ELF-1 (cell line): ENCODE data around the gene PSMB3.

Experiments
- DNase-seq: peaks from one replicate; pipeline ENCODE4 v3.0.0-alpha.2; 2016; ENCODE audit warnings: low read depth, low spot score

The PSMB3 gene

GRCh38 chr17:38733982-38734973, 18.3 kb upstream of the PSMB3 start:
- peak; percentile 49 for DNase-seq

GRCh38 chr17:38735161-38735997, 17.2 kb upstream of the PSMB3 start:
- DNase-seq: peak; percentile 59

- DNase-seq: no peak
These were observed 14.4 kb upstream of the PSMB3 start for GRCh38 chr17:38738007-38738662.

GRCh38 chr17:38738686-38739085, 13.9 kb upstream of the PSMB3 start:
- DNase-seq: no peak

- DNase-seq: no peak
These were observed 13.2 kb upstream of the PSMB3 start for GRCh38 chr17:38739305-38739704.

GRCh38 chr17:38740044-38740443, 12.5 kb upstream of the PSMB3 start:
- DNase-seq: no peak

GRCh38 chr17:38740806-38741205, 11.7 kb upstream of the PSMB3 start:
- no peak for DNase-seq

- no peak for DNase-seq
These were observed 11.1 kb upstream of the PSMB3 start for GRCh38 chr17:38741461-38741860.

GRCh38 chr17:38741921-38742410, 10.6 kb upstream of the PSMB3 start:
- no peak for DNase-seq

GRCh38 chr17:38742411-38743308, 9.9 kb upstream of the PSMB3 start:
- DNase-seq: no peak

- DNase-seq: no peak
These were observed 8.9 kb upstream of the PSMB3 start for GRCh38 chr17:38743556-38744171.

GRCh38 chr17:38745545-38745944, 7.0 kb upstream of the PSMB3 start:
- no peak for DNase-seq

- DNase-seq: no peak
These were observed 6.3 kb upstream of the PSMB3 start for GRCh38 chr17:38746004-38746848.

GRCh38 chr17:38746849-38747462, 5.6 kb upstream of the PSMB3 start:
- no peak for DNase-seq

GRCh38 chr17:38747463-38748148, 4.9 kb upstream of the PSMB3 start:
- DNase-seq: no peak

GRCh38 chr17:38748149-38748891, 4.2 kb upstream of the PSMB3 start, which contains the start of gene PCGF2:
TSS of gene PCGF2 (minus strand) at chr17:38748336. CDS start at chr17:38740402, 7,934 bp downstream.
- DNase-seq: peak; percentile 94

GRCh38 chr17:38748892-38749222, 3.7 kb upstream of the PSMB3 start:
- DNase-seq: no peak
